Measurements from ENCODE around the gene SV2C. TPM values are rescaled to one million over a fixed set of nuclear protein-coding genes. Genes with fewer than 3 reads are reported as not detected.

Gene SV2C
- total and polyA plus RNA-seq, 2 donors from 2014 or later, result 0.13 TPM; not detected in 1

DNA sequence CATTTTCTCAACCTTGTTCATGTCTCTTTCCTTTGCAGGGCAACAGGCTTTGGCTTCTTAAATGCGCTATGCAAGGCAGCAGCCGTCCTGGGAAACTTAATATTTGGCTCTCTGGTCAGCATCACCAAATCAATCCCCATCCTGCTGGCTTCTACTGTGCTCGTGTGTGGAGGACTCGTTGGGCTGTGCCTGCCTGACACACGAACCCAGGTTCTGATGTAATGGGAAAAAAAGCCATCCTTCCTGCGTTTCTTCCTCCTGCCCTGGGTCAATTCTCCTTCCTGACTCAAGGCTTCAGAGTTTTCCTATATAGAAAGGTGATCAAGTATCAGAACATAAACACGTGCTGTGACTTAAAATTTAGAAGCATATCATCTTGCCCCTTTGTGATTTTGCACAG, 242.1 kb downstream of the SV2C start:
- no peaks in the 10 kb centered on the region for H3K36me3 ChIP-seq (ENCODE audit: control insufficient read depth in 2 of 3, insufficient read depth in 3 of 3, low read length in 3 of 3)
- no peak overlapping the region for H3K4me3 ChIP-seq (ENCODE audit: low read length in 3 of 3)
- no peaks in the 10 kb centered on the region for H3K27me3 ChIP-seq (ENCODE audit: control insufficient read depth, insufficient read depth, low read length)
- no peak overlapping the region for H3K9ac ChIP-seq (ENCODE audit: low read length in 3 of 3)
- H3K4me1 ChIP-seq (ENCODE audit: control insufficient read depth in 2 of 3, insufficient read depth in 2 of 3, low read depth in 1 of 3, low read length in 3 of 3), result peaks cover 0 to 4% (median 2%) of the 10 kb centered on the region in 3 donors
- no peak for DNase-seq
- no peak for FAIRE-seq
- H3K9me3 ChIP-seq (ENCODE audit: control insufficient read depth in 2 of 3, insufficient read depth in 1 of 3, low read length in 3 of 3), result no peaks in the 10 kb centered on the region
- intact Hi-C loops (cut with DNase I), result no loop called here
- no peak overlapping the region for H3K27ac ChIP-seq (ENCODE audit: low read depth in 2 of 2, low read length in 2 of 2)
- TF ChIP-seq CTCF (IDR thresholded peaks at IDR 0.05; ENCODE audit: borderline replicate concordance, extremely low read depth, insufficient read depth), result no peak

GRCh38 chr5:76325876-76326491, 242.8 kb downstream of the SV2C start:
- Histone ChIP-seq H3K9ac (ENCODE audit: low read length in 3 of 3) (no peak overlapping the region), H3K9me3 (ENCODE audit: control insufficient read depth in 2 of 3, insufficient read depth in 1 of 3, low read length in 3 of 3) (no peaks in the 10 kb centered on the region), H3K4me3 (ENCODE audit: low read length in 3 of 3) (no peak overlapping the region), H3K36me3 (ENCODE audit: control insufficient read depth in 2 of 3, insufficient read depth in 3 of 3, low read length in 3 of 3) (no peaks in the 10 kb centered on the region), H3K27me3 (ENCODE audit: control insufficient read depth, insufficient read depth, low read length) (no peaks in the 10 kb centered on the region), H3K4me1 (ENCODE audit: control insufficient read depth in 2 of 3, insufficient read depth in 2 of 3, low read depth in 1 of 3, low read length in 3 of 3) (peaks cover 0 to 4% (median 2%) of the 10 kb centered on the region in 3 donors), H3K27ac (ENCODE audit: low read depth in 2 of 2, low read length in 2 of 2) (no peak overlapping the region)
- no peak for TF ChIP-seq CTCF (IDR thresholded peaks at IDR 0.05; ENCODE audit: borderline replicate concordance, extremely low read depth, insufficient read depth)
- FAIRE-seq (no peak), DNase-seq (peak in 2 of 5 donors; percentile 31 to 51)
- intact Hi-C loops (cut with DNase I), result no loop called here

DNA sequence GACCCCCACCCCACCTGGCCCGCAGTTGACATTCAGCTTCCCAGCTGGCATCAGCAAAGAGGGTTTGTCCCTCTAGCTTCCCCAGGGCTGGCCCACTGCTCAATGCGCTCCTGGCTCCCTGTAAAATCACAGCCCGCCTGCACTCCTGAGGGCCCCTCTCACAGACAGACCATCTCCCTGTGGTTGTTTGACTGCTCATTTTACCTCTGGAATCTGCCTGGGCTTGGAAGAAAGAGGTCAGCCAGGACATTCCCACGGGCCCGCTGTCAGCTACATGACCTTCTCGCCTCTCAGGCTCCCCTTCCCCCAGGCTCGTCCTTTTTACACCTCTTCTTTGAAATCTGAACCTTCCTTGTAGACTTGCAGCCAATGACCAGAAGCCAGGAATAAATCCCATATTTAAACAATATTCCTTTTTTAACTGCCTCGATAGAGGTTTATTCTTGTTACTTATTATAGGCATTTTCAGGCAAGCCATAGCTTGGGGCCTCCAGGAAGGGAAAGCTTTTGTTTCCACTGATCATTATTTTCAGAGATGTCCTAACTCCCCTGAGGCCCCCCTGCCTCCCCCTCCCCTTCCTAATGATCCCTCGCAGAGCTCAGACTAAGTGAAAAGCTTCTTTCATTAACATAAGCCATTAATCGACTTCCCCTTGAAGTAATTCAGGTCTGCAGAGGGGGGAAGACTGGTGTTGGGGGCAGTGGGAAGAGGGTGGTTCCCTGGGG, 243.6 kb downstream of the SV2C start:
- H3K27me3 ChIP-seq (ENCODE audit: control insufficient read depth, insufficient read depth, low read length), result no peaks in the 10 kb centered on the region
- H3K36me3 ChIP-seq (ENCODE audit: control insufficient read depth in 2 of 3, insufficient read depth in 3 of 3, low read length in 3 of 3), result no peaks in the 10 kb centered on the region
- H3K4me3 ChIP-seq (ENCODE audit: low read length in 3 of 3), result no peak overlapping the region
- no peak overlapping the region for H3K27ac ChIP-seq (ENCODE audit: low read depth in 2 of 2, low read length in 2 of 2)
- H3K4me1 ChIP-seq (ENCODE audit: control insufficient read depth in 2 of 3, insufficient read depth in 2 of 3, low read depth in 1 of 3, low read length in 3 of 3), result peaks cover 0 to 4% (median 2%) of the 10 kb centered on the region in 3 donors
- FAIRE-seq (no peak), DNase-seq (peak; percentile 53 to 70 (median 61))
- intact Hi-C loops (cut with DNase I), result no loop called here
- no peaks in the 10 kb centered on the region for H3K9me3 ChIP-seq (ENCODE audit: control insufficient read depth in 2 of 3, insufficient read depth in 1 of 3, low read length in 3 of 3)
- TF ChIP-seq CTCF (IDR thresholded peaks at IDR 0.05; ENCODE audit: borderline replicate concordance, extremely low read depth, insufficient read depth), result no peak
- no peak overlapping the region for H3K9ac ChIP-seq (ENCODE audit: low read length in 3 of 3)

Data from kidney (tissue), 14 donors.